Right kidney (tissue), 9 donors: ENCODE measurements around the gene SLC5A11.
"Not testable (repeated sequence)": the region's sequence is repeated elsewhere in the genome, so short reads cannot be mapped to it uniquely, and the experiment has no call there.

Experiments used
- DNase-seq: peaks from one replicate; pipeline ENCODE4 v3.0.0-alpha.2; 2016
- long read RNA-seq, 8 donors: transcript quantifications; one replicate each; lab custom pipeline, GENCODE V29; 2026

SLC5A11 gene, protein sequence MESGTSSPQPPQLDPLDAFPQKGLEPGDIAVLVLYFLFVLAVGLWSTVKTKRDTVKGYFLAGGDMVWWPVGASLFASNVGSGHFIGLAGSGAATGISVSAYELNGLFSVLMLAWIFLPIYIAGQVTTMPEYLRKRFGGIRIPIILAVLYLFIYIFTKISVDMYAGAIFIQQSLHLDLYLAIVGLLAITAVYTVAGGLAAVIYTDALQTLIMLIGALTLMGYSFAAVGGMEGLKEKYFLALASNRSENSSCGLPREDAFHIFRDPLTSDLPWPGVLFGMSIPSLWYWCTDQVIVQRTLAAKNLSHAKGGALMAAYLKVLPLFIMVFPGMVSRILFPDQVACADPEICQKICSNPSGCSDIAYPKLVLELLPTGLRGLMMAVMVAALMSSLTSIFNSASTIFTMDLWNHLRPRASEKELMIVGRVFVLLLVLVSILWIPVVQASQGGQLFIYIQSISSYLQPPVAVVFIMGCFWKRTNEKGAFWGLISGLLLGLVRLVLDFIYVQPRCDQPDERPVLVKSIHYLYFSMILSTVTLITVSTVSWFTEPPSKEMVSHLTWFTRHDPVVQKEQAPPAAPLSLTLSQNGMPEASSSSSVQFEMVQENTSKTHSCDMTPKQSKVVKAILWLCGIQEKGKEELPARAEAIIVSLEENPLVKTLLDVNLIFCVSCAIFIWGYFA
- long read RNA-seq, donor 1, partial matches to known transcripts: 0 of 1 reads
- long read RNA-seq, donor 1, other reads (novel, unspliced or antisense): 0 of 1 reads
- long read RNA-seq, donor 2, partial matches to known transcripts: 0 of 2 reads
- long read RNA-seq, donor 2, other reads (novel, unspliced or antisense): 0 of 2 reads
- long read RNA-seq, donor 3: 0 reads
- long read RNA-seq, donor 4: 0 reads
- long read RNA-seq, donor 5, partial matches to known transcripts: 0 of 1 reads
- long read RNA-seq, donor 5, other reads (novel, unspliced or antisense): 0 of 1 reads
- long read RNA-seq, donor 6: 0 reads
- long read RNA-seq, donor 7: 0 reads
- long read RNA-seq, donor 8, partial matches to known transcripts: 19 of 31 reads
- long read RNA-seq, donor 8, other reads (novel, unspliced or antisense): 11 of 31 reads

DNA sequence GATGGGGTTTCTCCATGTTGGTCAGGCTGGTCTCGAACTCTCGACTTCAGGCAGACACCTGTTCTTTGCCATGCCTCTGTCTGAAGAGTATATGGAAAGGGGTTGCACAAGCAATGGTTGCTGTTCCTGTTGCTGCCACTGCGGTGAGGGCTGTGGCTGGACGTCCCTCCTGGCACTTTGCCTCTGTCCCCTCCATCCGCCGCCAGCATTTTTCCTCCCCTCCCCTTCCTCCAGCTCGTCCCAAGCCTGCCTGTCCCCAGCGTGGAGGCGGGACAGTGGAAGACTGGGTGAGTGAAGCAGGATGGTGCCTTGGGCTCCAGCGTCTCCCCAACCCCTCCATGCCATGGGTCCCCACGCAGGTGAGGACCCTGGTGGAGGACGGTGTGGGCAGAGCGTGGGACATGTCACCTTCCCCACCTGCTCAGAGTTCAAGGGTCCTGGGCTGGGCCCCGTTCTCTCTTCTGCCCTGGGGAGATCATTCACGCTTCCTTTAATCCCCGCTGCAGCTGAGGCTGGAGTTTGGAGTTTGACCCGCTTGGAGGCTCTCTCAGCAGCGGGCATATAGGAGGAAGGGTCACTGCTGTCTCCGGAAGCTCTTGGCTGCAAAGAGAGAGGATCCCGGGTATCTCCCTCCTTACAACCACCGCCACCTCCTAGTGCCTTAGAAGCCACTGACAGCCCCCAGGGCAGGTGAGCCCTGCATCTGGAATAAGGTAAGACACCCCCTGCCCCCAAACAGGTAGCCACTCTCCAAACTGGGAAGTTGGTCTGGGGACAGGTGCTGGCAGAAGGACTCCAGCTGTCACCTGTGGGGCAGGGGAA is at the start of gene SLC5A11:
TSS of gene SLC5A11 (plus strand) at position 238 of the 822 bp plus-strand sequence. CDS start 12,681 bp downstream, outside the sequence.
- no peak for DNase-seq

DNA sequence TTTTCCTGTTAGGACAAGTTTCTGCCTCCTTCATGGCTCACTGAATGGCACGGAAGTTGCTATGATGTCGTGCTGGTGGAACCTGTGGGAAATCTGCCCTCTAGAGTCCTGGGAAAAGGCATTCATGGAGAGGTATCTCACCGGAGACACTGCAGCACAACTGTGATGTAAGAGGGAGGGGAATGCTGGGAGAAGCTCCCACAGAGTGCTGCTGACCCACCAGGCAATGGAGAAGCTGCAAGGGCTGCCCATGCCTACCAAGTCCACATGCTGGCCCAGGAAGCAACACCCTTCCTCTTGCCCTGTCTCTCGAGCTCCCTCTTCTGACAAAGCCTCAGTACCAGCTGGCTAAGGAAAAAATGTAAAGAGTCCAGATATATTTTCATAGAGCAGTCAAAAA is 45.2 kb upstream of the SLC5A11 start:
- DNase-seq: no peak

DNA sequence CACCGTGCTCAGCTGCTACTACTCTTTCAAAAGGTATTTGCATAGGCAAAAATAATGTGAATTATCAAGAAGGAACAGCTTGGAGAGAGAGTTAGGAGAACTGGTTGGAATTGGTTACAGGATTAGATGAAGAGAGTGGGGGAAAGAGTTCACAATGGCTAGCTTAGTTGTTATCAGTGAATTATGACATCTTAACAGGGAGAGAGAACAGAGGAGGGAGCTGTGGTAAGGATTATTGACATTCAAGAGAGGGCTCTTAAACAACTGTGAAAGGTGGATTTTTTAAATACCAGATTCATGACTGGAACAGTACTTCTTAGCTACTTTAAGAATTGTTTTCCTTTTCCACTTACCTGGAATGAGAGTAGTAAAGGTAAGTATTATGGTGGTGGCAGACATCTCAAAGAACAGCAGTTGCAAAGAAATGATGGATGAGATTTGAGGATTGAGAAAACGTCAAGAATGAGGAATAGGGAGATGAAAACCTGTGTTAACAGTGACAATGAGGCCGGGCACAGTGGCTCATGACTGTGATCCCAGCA is 43.9 kb upstream of the SLC5A11 start:
- DNase-seq: no peak

DNA sequence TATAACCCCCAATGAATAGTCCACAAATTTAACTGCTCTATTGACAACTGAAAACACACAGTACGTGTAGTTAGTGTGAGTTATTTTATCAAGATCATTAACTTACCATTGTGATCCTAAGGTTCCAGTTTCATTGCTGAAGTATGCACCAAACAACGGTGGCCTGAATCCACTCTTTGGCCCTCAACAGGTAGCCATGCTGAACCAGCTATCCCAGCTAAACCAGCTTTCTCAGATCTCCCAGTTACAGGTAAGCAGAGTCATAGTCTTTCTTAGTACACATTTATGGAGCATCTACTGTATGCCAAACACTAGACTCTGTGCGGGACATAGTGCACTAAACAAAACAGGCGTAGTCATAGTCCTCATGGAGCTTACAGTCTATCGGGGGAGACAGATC is 40.3 kb upstream of the SLC5A11 start:
- DNase-seq: no peak

DNA sequence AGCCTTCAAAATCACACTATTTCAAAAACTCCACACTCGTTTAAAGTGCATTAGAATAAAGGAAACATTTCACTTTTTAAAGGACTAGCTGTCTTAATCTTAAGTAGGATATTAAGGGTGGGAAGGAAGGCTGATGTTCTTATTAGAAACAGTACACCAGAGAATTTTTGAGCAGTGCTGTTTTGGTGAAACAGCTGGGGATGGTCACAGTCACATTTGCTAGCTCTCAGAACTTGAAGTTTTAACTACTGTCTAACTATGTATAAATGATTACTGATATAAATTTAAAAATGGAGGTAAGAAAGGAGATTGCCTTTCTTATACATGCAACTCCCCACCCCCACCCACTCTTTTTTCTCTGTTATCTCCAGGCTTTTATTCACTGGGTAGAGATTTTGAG is 38.5 kb upstream of the SLC5A11 start:
- DNase-seq: no peak

DNA sequence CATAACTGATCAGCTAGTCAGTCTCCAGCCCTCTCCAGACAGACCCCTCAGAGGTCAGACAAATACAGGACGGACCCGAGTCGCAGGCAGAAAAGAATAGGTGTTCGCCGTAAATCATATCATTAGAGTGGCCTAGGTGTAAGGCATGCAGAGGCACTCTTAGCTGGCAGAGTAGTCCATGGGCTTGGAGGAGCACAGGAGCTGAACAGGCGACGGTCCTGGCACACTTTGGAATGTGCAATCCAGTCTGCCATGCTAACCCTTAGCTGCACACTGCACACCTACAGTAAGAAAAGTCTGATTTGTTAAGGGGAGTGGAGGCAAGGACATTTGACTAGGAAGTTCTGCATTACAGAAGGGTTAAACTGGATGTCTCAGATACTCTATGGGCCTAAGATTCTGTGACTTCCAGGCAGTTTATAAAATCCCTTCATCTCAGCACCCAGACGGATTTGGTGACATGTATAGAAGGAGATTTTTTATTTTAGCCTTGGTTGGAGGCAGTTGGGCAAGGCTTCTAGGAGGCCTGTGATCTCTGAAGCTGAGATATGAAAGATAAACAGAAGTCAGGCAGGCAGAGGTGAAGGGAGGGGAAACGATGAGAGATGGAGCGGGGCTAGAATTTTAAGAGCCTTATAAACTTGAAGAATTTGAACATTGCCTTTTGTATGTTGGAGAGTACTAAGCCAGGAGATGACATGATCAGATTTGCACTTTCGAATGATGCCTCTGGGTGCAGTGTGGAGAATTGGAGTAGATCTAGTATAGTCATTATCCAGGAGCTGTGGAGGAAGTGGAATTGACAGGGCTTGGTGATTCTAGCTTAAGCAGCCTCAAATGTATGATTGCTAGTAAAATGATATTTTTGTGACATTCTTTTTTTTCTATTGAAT is 34.6 kb upstream of the SLC5A11 start:
- no peak for DNase-seq

DNA sequence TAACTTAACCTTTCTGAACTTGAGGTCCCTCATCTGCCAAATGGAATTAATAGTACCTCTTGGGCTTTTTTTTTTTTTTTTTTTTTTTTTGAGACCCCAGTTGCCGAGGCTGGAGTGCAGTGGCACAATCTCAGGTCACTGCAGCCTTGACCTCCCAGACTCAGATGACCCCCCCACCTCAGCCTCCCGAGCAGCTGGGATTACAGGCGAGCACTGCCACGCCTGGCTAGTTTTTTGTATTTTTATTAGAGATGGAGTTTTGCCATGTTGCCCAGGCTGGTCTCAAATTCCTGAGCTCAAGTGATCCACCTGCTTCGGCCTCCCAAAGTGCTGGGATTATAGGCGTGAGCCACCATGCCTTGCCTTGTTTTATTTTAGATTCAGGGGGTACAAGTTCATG is 33.0 kb upstream of the SLC5A11 start:
- DNase-seq: not testable (repeated sequence)

DNA sequence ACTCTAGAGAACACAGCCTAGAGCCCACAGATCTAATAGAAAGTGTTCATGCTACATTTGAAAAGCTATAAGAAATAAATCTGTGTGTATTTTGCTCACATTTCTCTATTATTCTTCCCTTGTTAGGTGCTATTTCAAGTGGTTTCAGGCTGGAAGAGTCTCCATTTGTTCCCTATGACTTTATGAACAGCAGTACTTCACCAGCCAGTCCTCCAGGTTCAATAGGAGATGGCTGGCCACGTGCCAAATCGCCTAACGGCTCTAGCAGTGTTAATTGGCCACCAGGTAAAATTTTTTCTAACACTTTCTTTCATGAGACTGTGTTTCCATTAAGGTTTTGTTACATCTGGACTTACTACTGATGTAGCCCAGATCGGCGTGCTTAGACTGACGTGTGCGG is 30.7 kb upstream of the SLC5A11 start:
- DNase-seq: no peak

DNA sequence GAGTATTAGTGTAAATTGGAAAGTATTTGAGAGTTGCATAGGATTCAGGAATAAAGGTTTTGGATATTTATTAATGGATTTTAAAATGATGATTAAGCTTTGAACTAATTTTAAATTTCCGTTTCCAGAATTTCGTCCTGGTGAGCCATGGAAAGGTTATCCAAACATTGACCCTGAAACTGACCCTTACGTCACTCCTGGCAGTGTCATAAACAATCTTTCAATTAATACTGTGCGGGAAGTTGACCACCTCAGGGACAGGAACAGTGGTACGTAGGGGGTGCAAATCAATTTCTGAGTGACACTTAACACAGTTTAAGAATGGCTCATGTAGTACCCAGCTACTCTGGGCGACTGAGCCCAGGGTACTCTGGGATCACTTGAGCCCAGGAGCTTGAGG is 29.1 kb upstream of the SLC5A11 start:
- no peak for DNase-seq

DNA sequence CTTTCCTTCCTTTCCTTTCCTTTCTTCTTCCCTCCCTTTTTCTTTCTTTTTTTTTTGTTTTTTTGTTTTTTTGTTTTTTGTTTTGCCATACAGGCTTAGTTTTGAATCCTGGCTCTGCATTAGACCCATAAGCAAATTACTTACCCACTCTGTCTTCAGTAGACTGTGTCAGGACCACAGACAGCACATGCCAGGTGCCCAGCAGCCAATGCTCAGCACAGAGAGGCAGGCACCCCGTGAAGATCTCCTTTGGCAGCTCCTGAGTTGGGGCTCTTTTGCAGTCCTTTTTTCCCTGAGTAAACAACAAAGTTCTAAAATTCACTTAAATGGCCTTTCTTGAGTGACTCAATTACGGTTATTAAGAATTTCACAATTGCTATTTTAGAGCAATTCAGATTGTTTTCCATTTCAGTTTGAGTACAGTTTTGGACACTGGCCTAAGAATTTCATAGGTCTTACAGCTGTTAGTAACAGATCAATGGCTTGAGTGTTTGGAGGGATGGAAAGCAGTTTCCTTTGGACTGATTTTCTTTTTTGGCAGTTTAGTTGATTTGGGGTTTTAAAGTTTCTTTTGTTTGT is 26.2 kb upstream of the SLC5A11 start:
- DNase-seq: no peak

DNA sequence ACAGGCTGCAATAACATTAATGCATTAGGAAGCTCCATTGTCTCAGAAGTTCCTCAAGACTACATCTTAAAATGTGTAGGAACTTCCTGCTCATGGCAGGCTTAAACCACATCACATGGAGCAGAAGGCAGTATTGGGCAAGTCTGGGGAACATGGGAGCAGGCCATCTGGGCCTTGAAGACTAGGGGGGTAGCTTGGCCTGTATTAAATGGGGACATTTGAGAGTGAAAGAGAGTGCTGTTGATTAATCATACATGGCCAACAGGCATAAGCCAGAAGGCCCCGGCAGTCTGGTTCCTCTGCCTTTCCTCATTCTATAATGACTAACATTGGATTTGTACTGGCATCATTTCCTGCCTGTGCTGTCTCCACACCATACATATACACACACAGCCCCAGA is 25.2 kb upstream of the SLC5A11 start:
- no peak for DNase-seq

DNA sequence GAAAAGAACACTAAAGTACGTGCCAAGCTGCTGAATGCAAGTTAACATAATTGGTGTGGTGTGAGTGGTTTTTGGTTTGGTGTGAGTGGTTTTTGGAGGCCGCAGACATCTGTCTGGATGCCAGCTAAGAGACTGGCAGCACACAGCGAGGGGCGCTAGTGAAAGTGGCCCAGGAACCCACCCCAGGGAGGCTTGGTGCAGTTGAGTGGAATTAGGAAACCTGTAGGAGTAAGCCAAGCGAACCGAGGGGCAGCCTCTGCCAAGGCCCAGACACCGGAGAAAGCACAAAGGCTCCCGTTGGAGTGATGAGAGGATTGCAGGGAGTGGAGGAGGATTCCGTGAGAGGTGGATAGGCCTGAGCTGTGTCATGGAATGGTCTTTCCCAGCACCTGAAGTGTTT is 24.6 kb upstream of the SLC5A11 start:
- no peak for DNase-seq

DNA sequence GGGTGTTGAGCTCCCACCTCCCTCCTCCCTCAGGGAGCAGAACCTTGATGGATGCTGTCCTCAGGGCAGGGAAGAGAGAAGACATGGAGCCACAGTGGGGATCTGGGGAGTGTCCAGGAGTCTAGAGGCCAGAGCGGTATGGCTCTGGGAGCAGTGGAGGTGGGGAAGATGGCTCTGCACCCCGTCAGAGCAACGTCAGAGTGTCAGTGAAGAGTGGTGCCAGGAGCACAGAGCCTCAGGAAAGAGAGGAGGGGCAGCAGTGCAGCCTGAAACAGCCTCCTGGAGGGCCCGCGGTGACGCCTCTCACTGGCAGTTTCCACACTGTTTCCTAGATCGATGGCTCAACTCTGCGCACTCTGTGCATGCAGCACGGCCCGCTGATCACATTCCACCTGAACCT is 23.2 kb upstream of the SLC5A11 start:
- DNase-seq: no peak

DNA sequence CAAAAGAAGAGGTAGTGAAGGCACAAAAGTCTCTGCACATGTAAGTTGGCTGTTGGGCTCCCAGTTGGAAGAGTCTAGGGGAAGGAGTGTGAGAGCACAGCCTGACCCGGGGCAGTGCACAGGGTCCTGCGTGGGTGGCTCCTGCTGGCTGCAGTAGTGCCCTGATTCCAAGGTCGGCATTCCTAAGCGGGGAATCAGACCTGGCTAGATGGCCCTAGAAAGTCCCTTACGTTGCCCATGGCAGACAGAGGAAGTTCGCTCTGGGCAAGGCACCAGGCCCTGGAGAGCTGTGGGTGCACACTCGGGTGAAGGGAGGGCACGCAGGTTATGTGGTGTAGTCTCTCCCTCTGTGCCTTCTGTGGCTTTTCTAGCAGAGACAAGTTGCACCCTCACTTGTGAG is 22.8 kb upstream of the SLC5A11 start:
- no peak for DNase-seq

DNA sequence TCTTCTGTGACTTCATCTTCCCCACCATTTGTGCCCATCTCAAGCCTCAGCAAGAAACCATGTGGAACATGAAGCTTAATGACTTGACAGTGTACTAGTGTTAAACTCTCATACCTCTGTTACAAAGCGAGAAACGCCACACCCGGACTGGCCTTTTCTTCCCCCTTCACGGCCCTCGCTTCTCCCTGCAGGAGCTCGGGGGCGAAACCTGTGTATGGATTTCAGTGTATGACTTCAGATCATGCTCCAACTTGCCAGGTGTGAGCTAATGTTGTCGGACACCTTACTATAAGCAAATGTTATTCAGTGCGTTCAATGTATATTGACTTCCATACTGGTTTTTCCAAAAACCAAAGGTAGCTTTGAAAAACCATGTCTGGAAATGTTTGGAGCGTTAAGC is 20.1 kb upstream of the SLC5A11 start:
- no peak for DNase-seq

DNA sequence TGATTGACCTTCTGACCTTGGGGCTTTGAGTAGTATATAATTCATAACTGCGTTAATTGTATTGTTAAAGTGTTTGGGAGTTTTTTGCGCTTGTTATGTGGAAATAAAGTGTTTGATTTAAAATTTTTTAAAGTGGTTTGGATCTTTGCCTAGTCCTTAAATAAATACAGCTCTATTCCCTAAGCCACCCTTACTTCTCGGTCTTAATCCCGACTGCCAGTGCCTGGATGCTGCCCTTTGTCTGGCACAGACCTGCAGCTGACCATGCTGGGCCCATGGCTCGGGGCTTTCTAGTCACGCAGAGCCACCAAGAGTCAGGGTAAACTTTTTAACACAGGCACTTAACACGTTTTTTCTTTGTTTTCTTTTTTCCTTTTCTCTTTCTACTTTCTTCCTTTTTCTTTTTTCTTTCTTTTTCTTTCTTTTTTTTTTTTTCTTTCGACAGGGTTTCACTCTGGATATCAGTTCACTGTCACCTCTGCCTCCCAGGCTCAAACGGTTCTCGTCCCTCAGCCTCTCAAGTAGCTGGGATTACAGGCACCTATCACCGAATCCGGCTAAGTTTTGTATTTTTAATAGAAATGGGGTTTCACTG is 19.6 kb upstream of the SLC5A11 start:
- no peak for DNase-seq

DNA sequence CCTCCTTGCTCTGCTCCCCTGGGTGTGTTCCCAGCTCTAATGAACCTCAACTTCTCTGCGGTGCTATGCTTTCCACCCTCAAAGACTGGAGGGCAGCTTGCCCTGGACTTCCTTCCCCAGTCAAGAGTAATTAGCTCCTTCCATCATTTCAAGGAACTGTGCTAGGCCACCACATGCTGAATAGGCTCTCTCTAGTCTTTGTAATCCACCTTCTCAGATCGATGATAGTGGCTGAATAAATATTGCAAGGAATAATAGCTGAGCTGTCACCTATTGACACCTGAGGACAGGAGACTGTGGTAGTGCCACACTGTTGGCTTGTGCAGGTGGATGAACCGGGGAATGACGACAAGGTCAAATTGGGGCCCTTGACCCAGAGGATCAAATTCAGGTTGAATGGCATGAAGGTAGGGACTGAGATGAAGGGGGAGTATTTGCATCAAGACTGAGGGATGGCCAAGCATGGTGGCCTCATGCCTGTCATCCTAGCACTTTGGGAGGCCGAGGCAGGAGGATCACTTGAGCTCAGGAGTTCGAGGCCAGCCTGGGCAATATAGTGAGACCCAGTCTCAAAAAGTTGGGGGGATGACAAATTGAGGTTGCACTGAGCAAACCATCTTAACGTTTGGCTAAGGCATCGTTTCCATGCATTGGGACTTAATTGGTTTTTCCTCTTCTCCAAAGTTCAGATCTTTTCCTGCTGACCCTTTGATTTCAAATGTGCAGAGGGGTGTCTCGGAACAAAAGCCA is 18.8 kb upstream of the SLC5A11 start:
- no peak for DNase-seq

DNA sequence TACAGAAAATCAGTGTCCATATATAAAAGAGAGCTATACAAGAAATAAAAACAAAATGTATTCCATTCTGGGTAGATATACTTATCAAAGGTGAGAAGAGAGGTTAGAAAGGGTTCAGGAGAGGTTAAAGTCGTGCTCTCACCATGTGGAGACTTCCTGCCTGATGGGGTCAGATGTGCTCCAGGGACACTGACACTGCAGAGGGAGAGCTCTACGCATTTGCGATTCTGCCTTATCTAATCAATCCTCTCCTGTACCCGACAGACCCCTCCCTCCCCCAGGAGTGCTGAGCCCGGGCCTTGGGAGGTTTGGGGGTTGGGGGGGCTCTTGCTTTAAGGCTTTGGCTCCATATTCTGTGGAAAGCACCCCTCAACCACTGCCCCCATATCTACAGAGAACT is 16.6 kb upstream of the SLC5A11 start:
- no peak for DNase-seq

DNA sequence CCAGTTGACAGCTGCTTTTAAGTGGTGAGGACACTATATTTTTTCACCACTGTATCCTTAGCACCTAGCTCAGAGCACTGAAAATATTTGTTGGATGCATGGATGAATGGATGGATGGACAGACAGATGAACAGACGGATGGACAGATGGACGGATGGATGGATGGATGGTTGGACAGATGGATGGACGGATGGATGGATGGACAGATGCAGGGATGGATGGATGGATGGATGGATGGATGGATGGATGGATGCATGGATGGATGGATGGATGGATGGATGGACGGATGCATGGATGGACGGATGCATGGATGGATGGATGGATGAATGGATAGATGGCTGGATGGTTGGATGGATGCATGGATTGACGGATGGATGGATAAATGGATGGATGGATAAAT is 12.4 kb upstream of the SLC5A11 start:
- no peak for DNase-seq
